Karpas-422 (cell line): ENCODE measurements around the gene PRKAR2B. TPM values are rescaled to one million over a fixed set of nuclear protein-coding genes. Genes with fewer than 3 reads are reported as not detected.
A peak's percentile ranks its signal among the peaks of the same experiment; 100 is the strongest.

Experiments
- DNase-seq: peaks from one replicate; pipeline ENCODE4 v3.0.0-alpha.2; 2015
- H2AFZ ChIP-seq: fragments of 200-600 bp; sonication (generic); 2 replicates; pipeline ENCODE4 v1.6.1; 2014; ENCODE audit warnings: antibody characterized with exemption, low read length, mixed read lengths
- H3K27ac ChIP-seq: fragments of 200-600 bp; sonication (generic); 2 replicates; pipeline ENCODE4 v1.5.1; 2014; ENCODE audit warnings: mild to moderate bottlenecking, low read length, moderate library complexity
- H3K27me3 ChIP-seq: fragments of 200-600 bp; sonication (generic); 2 replicates; pipeline ENCODE4 v1.6.1; 2014; ENCODE audit warnings: low read length, mixed read lengths
- H3K36me3 ChIP-seq: fragments of 200-600 bp; sonication (generic); 2 replicates; pipeline ENCODE4 v1.6.1; 2014; ENCODE audit warnings: low read length, mixed read lengths; ENCODE audit not compliant: insufficient read depth
- H3K4me1 ChIP-seq: fragments of 200-600 bp; sonication (generic); 2 replicates; pipeline ENCODE4 v1.6.1; 2014; ENCODE audit warnings: mild to moderate bottlenecking, low read length, mixed read lengths
- H3K4me2 ChIP-seq: fragments of 200-600 bp; sonication (generic); 2 replicates; pipeline ENCODE4 v1.6.1; 2014; ENCODE audit warnings: low read length, low read depth, mild to moderate bottlenecking; ENCODE audit not compliant: poor library complexity, severe bottlenecking
- H3K4me3 ChIP-seq: fragments of 200-600 bp; sonication (generic); 2 replicates; pipeline ENCODE4 v1.5.1; 2014; ENCODE audit warnings: mild to moderate bottlenecking, antibody characterized with exemption, low read length, mixed read lengths
- H3K79me2 ChIP-seq: fragments of 200-600 bp; sonication (generic); 2 replicates; pipeline ENCODE4 v1.6.1; 2014; ENCODE audit warnings: mild to moderate bottlenecking, low read length, mixed read lengths
- H3K9ac ChIP-seq: fragments of 200-600 bp; sonication (generic); 2 replicates; pipeline ENCODE4 v1.6.0; 2014; ENCODE audit warnings: low read length
- H3K9me2 ChIP-seq: fragments of 200-600 bp; sonication (generic), shearing (Covaris generic); replicated peaks from 2 replicates; pipeline ENCODE4 v1.6.0; 2014; ENCODE audit warnings: mild to moderate bottlenecking, low read length, moderate library complexity; ENCODE audit not compliant: insufficient read depth
- H3K9me3 ChIP-seq: fragments of 300-700, 200-600 bp; sonication (generic); 2 replicates; pipeline ENCODE4 v1.6.1; 2014; ENCODE audit warnings: low read length, mixed read lengths
- H4K20me1 ChIP-seq: fragments of 200-600 bp; sonication (generic); 2 replicates; pipeline ENCODE4 v1.6.1; 2014; ENCODE audit warnings: mild to moderate bottlenecking, antibody characterized with exemption, low read length, low read depth; ENCODE audit not compliant: insufficient read depth
- total RNA-seq: library from RNA; depleted of rRNA; stranded (reverse); fragments of >200 nt; shearing (Covaris generic); gene quantifications from 2 replicates; pipeline ENCODE4 v1.2.3, GENCODE V29; 2014; ENCODE audit warnings: low replicate concordance

The PRKAR2B gene
- total RNA-seq, 1 experiment from 2014 or later = 0.67 TPM

- H3K9me2 ChIP-seq = no peaks in the 10 kb centered on the region
- H3K4me3 ChIP-seq = no peak overlapping the region
- H3K79me2 ChIP-seq = no peaks in the 10 kb centered on the region
- no peak overlapping the region for H3K9ac ChIP-seq
- no peaks in the 10 kb centered on the region for H4K20me1 ChIP-seq
- peaks cover 23% of the 10 kb centered on the region for H3K36me3 ChIP-seq
- no peak overlapping the region for H3K27ac ChIP-seq
- H3K4me1 ChIP-seq = no peaks in the 10 kb centered on the region
- no peak for DNase-seq
- no peaks in the 10 kb centered on the region for H3K27me3 ChIP-seq
- H2AFZ ChIP-seq = no peak overlapping the region
- no peak overlapping the region for H3K4me2 ChIP-seq
- H3K9me3 ChIP-seq = no peaks in the 10 kb centered on the region
Observed at GRCh38 chr7:107194052-107194451, 149.5 kb downstream of the PRKAR2B start.

DNA sequence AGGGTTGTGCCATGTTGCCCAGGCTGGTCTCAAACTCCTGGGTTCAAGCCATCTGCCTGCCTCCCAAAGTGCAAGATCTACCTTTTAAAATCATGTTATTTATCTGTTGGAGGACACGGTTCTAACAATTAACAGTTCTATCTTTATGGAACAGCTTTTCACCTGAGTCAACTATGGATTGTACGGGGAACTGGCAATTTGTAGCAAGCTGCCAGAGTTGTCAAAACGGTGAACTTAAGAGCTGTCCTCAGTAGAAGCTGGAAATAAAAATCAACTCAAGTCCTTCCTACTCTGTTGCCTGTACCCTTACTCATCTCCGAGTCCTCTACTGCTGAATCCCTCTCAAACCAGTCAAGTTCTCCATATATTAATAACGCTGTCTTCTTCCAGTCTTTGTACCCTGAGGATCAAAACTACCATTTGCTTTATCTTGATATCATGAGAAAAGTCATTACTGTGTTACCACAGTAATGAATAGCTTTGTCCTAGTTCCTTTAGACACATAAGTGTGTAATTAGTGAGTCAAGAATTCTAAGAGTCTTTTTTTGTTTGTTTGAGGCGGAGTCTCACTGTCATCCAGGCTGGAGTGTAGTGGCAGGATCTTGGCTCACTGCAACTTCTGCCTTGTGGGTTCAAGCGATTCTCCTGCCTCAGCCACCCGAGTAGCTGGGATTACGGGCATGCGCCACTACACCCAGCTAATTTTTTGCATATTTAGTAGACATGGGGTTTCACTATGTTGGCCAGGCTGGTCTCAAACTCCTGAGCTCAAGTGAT is 152.5 kb downstream of the PRKAR2B start:
- H3K9ac ChIP-seq = no peak overlapping the region
- H4K20me1 ChIP-seq = no peaks in the 10 kb centered on the region
- peaks cover 15% of the 10 kb centered on the region for H3K36me3 ChIP-seq

GRCh38 chr7:107201795-107202450 is 157.4 kb downstream of the PRKAR2B start:
- Histone ChIP-seq H3K27ac (no peak overlapping the region), H3K4me2 (no peak overlapping the region), H3K36me3 (peaks cover 9% of the 10 kb centered on the region), H3K9ac (no peak overlapping the region), H3K79me2 (no peaks in the 10 kb centered on the region), H3K27me3 (no peaks in the 10 kb centered on the region), H3K9me2 (no peaks in the 10 kb centered on the region), H3K9me3 (no peaks in the 10 kb centered on the region), H4K20me1 (no peaks in the 10 kb centered on the region), H3K4me1 (no peaks in the 10 kb centered on the region), H3K4me3 (no peak overlapping the region), H2AFZ (no peak overlapping the region)
- DNase-seq = peak; percentile 83

More for the DNA sequence above, 152.5 kb downstream of the PRKAR2B start:
- Histone ChIP-seq H3K27ac (no peak overlapping the region), H3K79me2 (no peaks in the 10 kb centered on the region), H3K4me3 (no peak overlapping the region), H3K9me3 (no peaks in the 10 kb centered on the region), H3K4me2 (no peak overlapping the region), H3K27me3 (no peaks in the 10 kb centered on the region), H2AFZ (no peak overlapping the region), H3K4me1 (no peaks in the 10 kb centered on the region), H3K9me2 (no peaks in the 10 kb centered on the region)
- no peak for DNase-seq

GRCh38 chr7:107203607-107204006 is 159.1 kb downstream of the PRKAR2B start:
- no peaks in the 10 kb centered on the region for H3K27me3 ChIP-seq
- H3K9me2 ChIP-seq = no peaks in the 10 kb centered on the region
- no peaks in the 10 kb centered on the region for H3K79me2 ChIP-seq
- DNase-seq = no peak
- H3K4me1 ChIP-seq = no peaks in the 10 kb centered on the region
- H3K27ac ChIP-seq = no peak overlapping the region
- H4K20me1 ChIP-seq = no peaks in the 10 kb centered on the region
- no peaks in the 10 kb centered on the region for H3K9me3 ChIP-seq
- H3K9ac ChIP-seq = no peak overlapping the region
- no peak overlapping the region for H3K4me2 ChIP-seq
- H2AFZ ChIP-seq = no peak overlapping the region
- peaks cover 7% of the 10 kb centered on the region; the same call in 1 of the 2 replicates for H3K36me3 ChIP-seq
- H3K4me3 ChIP-seq = no peak overlapping the region

DNA sequence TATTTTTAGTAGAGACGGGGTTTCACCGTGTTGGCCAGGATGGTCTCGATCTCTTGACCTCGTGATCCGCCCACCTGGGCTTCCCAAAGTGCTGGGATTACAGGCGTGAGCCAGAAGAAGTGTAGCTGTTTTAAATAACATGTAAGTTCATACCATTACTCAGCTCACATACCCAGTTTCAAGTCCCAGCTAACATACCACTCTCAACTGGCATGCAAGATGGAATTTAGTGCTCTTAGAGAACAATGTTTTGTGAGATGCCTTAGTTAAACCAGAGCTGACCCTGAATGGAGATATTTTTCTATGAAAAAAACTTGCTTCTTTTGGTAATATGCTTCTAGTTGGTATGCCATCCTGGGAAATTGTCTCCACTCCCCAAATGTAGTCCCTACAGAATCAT is 161.6 kb downstream of the PRKAR2B start:
- Histone ChIP-seq H3K4me1 (0 out of 2 replicates have a peak, but pooled peaks cover 2% of the 10 kb centered on the region), H4K20me1 (no peaks in the 10 kb centered on the region), H3K9me3 (no peaks in the 10 kb centered on the region), H3K27ac (no peak overlapping the region), H3K36me3 (peaks cover 7% of the 10 kb centered on the region; the same call in 1 of the 2 replicates), H3K79me2 (no peaks in the 10 kb centered on the region), H2AFZ (no peak overlapping the region), H3K4me3 (no peak overlapping the region), H3K9ac (no peak overlapping the region), H3K4me2 (no peak overlapping the region), H3K27me3 (no peaks in the 10 kb centered on the region), H3K9me2 (no peaks in the 10 kb centered on the region)
- DNase-seq = no peak

DNA sequence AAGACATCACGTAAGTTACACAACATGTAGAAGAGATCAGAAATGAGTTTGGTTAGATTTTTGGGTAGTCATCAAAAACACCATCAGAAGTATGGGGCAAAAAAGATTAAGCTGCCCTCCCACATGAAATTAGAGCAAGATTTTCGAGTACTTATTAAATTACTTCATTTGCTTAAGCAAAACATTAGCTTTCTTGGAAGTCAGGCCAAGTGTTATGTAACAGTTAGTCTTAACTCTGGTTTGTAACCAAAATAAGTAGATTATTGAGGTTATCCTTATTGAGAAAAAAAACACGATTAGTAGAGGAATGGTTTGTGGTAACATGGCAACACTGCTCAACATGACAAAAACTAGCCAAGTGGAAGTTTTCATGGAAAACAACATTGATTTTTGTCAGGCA is 162.2 kb downstream of the PRKAR2B start:
- no peaks in the 10 kb centered on the region for H3K79me2 ChIP-seq
- H2AFZ ChIP-seq = no peak overlapping the region
- H3K36me3 ChIP-seq = peaks cover 3% of the 10 kb centered on the region; the same call in 1 of the 2 replicates
- H3K27ac ChIP-seq = no peak overlapping the region
- no peaks in the 10 kb centered on the region for H3K9me3 ChIP-seq
- no peaks in the 10 kb centered on the region for H3K27me3 ChIP-seq
- H3K4me1 ChIP-seq = 0 out of 2 replicates have a peak, but pooled peaks cover 2% of the 10 kb centered on the region
- DNase-seq = no peak
- no peak overlapping the region for H3K4me2 ChIP-seq
- no peaks in the 10 kb centered on the region for H3K9me2 ChIP-seq
- H3K9ac ChIP-seq = no peak overlapping the region
- no peak overlapping the region for H3K4me3 ChIP-seq
- H4K20me1 ChIP-seq = no peaks in the 10 kb centered on the region

DNA sequence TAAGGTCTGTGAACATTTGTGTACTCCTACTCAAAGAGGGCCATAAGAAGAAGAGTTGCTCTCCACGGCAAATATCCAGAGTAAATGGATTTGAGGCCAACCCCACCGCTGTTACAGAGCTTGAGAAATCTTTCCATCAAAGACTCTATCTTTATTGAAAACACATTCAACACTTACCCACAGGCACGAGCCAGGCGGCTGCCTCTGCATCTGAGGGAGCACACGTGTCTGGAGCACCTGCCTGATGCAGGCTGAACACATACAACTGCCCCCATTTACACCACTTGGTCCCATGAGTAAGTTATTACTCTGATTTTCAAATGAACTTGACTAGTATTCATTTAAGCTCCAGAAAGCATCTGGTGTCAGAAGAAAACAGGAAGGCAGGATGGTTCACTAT is 163.0 kb downstream of the PRKAR2B start:
- Histone ChIP-seq H4K20me1 (no peaks in the 10 kb centered on the region), H3K9ac (no peak overlapping the region), H3K36me3 (peaks cover 3% of the 10 kb centered on the region; the same call in 1 of the 2 replicates), H3K79me2 (no peaks in the 10 kb centered on the region), H3K9me2 (no peaks in the 10 kb centered on the region), H3K27ac (no peak overlapping the region), H3K27me3 (no peaks in the 10 kb centered on the region), H3K9me3 (no peaks in the 10 kb centered on the region), H2AFZ (no peak overlapping the region), H3K4me2 (no peak overlapping the region), H3K4me3 (no peak overlapping the region), H3K4me1 (0 out of 2 replicates have a peak, but pooled peaks cover 2% of the 10 kb centered on the region)
- no peak for DNase-seq

DNA sequence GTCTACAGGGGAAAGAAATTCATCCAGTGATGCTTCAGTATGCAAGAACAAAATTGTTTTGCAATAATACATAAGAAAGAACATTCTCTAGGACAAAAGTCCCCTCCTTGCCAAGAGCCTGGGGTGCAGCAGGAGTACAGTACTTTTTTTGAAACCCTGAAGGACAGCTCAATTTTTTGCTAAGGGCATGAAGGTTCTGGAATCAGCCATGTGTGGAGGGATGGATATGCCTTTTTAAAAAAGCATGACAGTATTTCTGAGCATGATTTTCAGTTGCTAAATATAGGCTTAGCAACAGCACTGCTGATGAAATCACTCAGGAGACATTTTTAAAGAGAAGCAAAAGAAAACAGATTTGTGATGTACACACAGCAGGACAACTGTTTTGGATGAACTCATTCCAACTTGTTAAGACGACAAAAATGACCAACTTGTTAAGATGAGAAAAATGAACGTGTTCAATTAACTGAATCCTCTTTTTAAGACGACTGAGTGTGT is 163.6 kb downstream of the PRKAR2B start:
- Histone ChIP-seq H3K79me2 (no peaks in the 10 kb centered on the region), H3K36me3 (peaks cover 3% of the 10 kb centered on the region; the same call in 1 of the 2 replicates), H2AFZ (no peak overlapping the region), H3K27ac (no peak overlapping the region), H4K20me1 (no peaks in the 10 kb centered on the region), H3K9ac (no peak overlapping the region), H3K4me2 (no peak overlapping the region), H3K9me2 (no peaks in the 10 kb centered on the region), H3K4me3 (no peak overlapping the region), H3K4me1 (0 out of 2 replicates have a peak, but pooled peaks cover 2% of the 10 kb centered on the region), H3K9me3 (no peaks in the 10 kb centered on the region; the same call in 1 of the 2 replicates), H3K27me3 (no peaks in the 10 kb centered on the region)
- DNase-seq = no peak
